Ishikawa (cell line): Measurements from ENCODE around the gene FAM3A.

ENCODE experiments used
- CEBPB ChIP-seq: IDR thresholded peaks from 2 replicates; pipeline ENCODE4 v1.6.1; 2012
- CREB1 ChIP-seq: IDR thresholded peaks from 2 replicates; pipeline ENCODE4 v1.6.1; 2012; ENCODE audit warnings: low read depth
- EGR1 ChIP-seq: IDR thresholded peaks from 2 replicates; pipeline ENCODE4 v1.6.1; 2012
- EP300 ChIP-seq: IDR thresholded peaks from 2 replicates; pipeline ENCODE4 v1.6.1; 2012; ENCODE audit warnings: borderline replicate concordance
- FOXM1 ChIP-seq: IDR thresholded peaks from 2 replicates; pipeline ENCODE4 v1.6.1; 2012; ENCODE audit warnings: low read depth, borderline replicate concordance
- MAX ChIP-seq: IDR thresholded peaks from 2 replicates; pipeline ENCODE4 v1.6.1; 2012
- NFIC ChIP-seq: IDR thresholded peaks from 2 replicates; pipeline ENCODE4 v1.6.1; 2012
- RAD21 ChIP-seq: IDR thresholded peaks from 2 replicates; pipeline ENCODE4 v1.6.1; 2012; ENCODE audit warnings: low read depth
- REST ChIP-seq: IDR thresholded peaks from 2 replicates; pipeline ENCODE4 v1.6.1; 2012; ENCODE audit warnings: low read depth, mild to moderate bottlenecking
- TAF1 ChIP-seq: IDR thresholded peaks from 2 replicates; pipeline ENCODE4 v1.6.1; 2012; ENCODE audit warnings: low read depth, mild to moderate bottlenecking
- TCF12 ChIP-seq: IDR thresholded peaks from 2 replicates; pipeline ENCODE4 v1.6.1; 2012; ENCODE audit warnings: low read depth
- TEAD4 ChIP-seq: IDR thresholded peaks from 2 replicates; pipeline ENCODE4 v1.6.1; 2012
- USF1 ChIP-seq: IDR thresholded peaks from 2 replicates; pipeline ENCODE4 v1.6.1; 2012
- YY1 ChIP-seq: IDR thresholded peaks from 2 replicates; pipeline ENCODE4 v1.6.1; 2012; ENCODE audit warnings: low read depth
- ZBTB7A ChIP-seq: IDR thresholded peaks from 2 replicates; pipeline ENCODE4 v1.6.1; 2012; ENCODE audit warnings: low read depth

The FAM3A gene

GRCh38 chrX:154458116-154458953 lies 57.7 kb downstream of the FAM3A start, which contains the start of gene PLXNA3:
PLXNA3 (plus strand) TSS chrX:154458281; CDS start chrX:154460184, 1,903 bp downstream.
- TF ChIP-seq RAD21 = no peak
- TF ChIP-seq ZBTB7A = 0 out of 2 replicates have a peak, but pooled peaks have one; percentile 50
- TF ChIP-seq NFIC = no peak
- TF ChIP-seq REST = no peak
- no peak for TF ChIP-seq USF1
- no peak for TF ChIP-seq CREB1
- no peak for TF ChIP-seq CEBPB
- TF ChIP-seq FOXM1 = no peak
- peak; percentile 79 for TF ChIP-seq EGR1
- TF ChIP-seq EP300 = no peak
- TF ChIP-seq MAX = 0 out of 2 replicates have a peak, but pooled peaks have one; percentile 15
- no peak for TF ChIP-seq YY1
- TF ChIP-seq TEAD4 = no peak
- no peak for TF ChIP-seq TCF12
- no peak; the same call in 1 of the 2 replicates for TF ChIP-seq TAF1

- TF ChIP-seq ZBTB7A (no peak; the same call in 1 of the 2 replicates), YY1 (no peak), EGR1 (no peak), TEAD4 (no peak), NFIC (no peak), TAF1 (no peak), FOXM1 (no peak)
Observed at GRCh38 chrX:154457491-154458115, 58.4 kb downstream of the FAM3A start.
